GM18861 (cell line): ENCODE measurements around the gene EGFL7.

Experiments
- ATAC-seq: cut with Tn5 transposase; IDR thresholded peaks from one replicate; pipeline ENCODE4 v1.9.1; 2021; ENCODE audit not compliant: unreplicated experiment

EGFL7 gene

DNA sequence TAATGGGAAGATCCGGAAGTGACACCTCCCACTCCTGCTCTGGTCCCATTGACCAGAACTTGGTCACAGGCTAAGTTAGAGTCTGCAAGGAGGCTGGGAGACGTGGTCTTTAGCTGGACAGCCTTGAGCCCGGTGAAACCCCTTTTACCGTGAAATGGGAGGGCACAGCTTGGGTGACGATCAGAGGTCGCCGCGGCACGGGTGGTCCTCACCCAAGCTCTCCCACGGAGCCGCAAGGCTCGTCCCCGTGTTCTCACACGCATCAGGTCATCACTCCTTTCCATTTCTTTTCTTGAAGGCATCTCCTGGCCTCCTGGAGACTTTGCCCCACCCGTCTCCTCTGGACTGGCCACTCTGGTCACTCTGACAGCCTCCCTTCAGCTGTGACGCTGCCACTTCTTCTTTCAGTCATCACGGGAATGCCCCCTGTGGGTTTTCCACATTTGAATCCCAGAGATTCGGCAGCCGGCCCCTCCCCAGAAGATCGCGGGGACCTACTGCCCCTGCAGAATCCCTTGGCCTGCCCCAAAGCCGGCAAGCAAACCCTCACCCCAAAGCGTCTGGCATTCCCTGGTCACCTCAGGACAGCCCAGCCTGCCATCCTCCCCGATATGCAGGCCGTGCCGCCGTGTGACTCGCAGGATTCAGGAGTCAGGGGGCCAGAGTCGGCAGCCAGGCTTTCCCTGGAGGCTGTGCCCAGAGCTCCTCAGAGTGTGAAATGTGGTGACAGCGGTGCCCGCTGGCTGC, 18.9 kb upstream of the EGFL7 start:
- no peak for ATAC-seq

DNA sequence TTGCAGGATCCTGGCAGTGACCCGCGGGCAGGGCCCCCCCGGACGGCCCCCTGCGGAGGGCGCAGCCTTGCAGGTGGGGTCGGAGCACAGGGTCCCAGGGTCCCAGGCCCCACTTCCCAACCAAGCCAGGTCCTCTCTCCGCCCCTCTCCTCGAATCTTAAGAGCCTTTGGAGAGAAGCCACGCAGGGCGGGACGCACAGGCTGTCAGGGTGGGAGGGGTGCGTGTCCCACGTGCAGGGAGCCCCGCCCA, 18.4 kb upstream of the EGFL7 start:
- no peak for ATAC-seq

GRCh38 chr9:136644593-136645351, 17.9 kb upstream of the EGFL7 start:
- no peak for ATAC-seq

DNA sequence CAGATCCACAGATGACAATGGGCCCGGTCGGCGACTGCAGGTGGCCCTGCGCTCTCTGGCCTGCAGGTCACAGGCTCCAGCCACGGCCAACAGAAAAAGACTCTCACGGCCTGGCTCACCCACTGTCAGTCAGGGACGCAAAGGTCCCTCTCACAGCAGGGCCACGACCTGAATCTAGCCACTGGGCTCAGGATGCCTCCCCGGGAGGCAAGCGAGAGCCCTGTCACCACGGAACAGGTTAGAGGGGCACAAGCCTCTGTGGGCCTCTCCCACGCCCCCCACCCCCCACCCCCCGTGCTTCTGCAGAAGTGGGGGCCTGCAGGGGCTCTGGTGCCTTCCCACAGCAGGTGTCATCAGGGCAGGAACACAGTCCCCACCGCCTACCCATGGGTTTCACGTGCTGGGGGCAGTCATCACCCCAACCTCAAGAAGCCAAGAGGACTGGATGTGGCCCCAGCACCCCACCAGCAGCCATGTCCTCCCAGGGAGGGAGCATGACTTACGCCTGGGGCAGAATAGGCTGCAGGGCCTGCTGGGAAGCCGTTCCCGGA, 17.3 kb upstream of the EGFL7 start:
- ATAC-seq, result no peak

- ATAC-seq, result no peak
Observed at GRCh38 chr9:136645903-136646754, 16.6 kb upstream of the EGFL7 start.

DNA sequence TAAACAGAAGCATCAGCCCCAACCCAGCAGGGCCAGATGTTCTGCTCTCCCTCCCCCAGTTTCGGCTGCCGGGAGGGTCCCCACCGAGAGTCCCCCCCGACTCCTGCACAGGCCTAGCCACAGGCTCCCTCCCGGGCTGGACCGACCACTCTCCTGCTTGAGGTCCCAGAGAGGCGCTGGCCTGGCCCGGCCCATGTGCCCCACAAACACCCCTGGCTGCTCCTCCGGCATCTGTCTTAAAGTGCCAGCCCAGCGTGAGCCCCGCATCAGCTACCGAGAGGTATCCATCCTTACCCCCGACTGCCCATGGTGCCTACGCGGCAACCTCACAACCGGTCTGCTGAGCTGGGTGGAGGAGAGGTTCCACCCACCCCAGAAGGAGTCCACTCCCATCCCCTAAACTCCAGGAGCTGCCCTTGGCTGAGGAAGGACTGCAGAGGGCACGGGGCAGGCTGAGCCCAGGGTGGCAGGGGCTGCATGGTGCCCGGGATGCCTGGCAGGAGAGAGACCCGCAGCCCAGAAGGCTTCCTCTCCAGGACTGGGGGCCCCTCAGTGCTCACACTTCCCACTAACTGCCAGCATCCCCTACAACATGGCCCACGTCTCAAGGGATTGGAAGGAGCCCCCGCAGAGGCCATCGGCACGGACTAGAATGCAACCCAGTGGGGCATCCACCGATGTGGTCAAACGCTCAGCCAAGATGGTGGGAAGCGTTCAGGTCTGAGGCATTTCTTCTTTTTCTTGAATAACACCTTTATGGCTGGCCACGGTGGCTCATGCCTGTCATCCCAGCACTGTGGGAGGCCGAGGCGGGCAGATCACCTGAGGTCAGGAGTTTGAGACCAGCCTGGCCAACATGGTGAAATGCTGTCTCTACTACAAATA, 15.6 kb upstream of the EGFL7 start:
- no peak for ATAC-seq

GRCh38 chr9:136648751-136649150, 14.0 kb upstream of the EGFL7 start:
- no peak for ATAC-seq

- no peak for ATAC-seq
Observed at GRCh38 chr9:136650021-136650420, 12.7 kb upstream of the EGFL7 start.

DNA sequence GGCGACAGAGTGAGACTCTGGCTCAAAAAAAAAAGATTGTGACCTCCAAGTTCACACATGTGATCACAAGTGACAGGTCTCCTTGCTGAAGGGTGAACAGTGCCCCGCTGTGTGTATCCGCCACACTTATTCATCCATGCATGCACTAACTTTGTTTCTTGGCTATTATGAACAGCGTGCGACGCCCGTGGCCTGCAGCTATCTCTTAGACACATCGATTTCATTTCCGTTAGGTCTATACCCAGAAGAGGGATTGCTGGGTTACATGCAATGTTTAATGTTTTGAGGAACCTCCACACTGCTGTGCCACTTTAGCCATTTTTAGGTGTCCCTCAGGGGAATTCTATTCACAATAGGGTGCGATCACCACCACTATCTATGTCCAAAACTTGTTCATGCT, 12.1 kb upstream of the EGFL7 start:
- no peak for ATAC-seq

DNA sequence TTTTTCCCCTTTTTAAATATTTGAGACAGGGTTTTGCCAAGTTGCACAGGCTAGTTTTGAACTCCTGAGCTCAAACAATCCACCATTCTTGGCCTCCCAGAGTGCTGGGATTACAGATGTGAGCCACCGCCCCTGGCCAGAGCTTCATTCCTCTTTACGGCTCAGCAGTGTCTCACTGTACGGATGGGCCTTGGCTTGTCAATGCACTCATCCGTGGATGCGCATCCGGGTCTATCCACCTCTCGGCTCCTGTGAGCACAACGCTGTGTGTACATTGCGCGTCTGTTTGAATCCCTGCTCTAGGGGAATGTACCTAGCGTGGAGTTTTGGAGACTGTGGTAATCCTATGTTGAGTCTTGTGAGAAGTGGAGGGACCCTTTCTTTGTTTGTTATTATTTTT, 10.9 kb upstream of the EGFL7 start:
- no peak for ATAC-seq

DNA sequence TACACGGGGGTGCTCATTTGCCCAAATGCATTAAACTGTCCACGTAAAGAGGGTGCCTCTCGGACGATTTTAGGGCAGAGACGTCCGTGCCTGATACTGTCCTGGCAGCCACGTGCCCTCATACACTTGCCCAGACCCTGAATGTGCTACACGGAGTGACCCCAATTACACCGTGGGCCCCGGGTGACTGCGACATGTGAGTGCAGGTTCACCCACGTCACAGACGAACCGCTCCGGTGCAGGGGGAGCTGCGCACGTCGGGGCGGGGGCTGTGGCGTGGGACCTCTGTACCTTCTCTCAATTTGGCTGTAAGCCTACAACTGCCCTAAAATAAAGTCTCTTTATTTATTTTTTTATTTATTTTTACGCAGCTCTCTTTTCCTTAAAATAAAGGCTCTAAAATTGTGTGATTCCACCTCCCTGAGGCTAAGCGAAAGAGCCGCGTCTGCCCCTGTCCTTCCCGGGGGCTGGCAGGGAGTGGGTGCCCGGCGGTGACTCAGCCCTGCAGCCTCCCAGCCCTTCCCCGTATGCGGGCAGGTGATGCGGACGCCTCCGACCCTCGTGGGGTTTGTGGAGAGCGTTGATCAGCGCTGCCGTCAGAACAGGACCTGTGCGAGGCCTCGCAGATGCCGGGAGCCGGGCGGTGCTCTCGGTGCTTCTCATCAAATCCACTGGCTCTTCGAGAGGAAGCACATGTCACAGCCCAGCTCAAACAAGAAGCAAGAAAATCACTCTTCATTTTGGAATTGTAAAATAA, 9.2 kb upstream of the EGFL7 start:
- ATAC-seq, result no peak

GRCh38 chr9:136654820-136655535, 7.7 kb upstream of the EGFL7 start:
- ATAC-seq, result no peak

DNA sequence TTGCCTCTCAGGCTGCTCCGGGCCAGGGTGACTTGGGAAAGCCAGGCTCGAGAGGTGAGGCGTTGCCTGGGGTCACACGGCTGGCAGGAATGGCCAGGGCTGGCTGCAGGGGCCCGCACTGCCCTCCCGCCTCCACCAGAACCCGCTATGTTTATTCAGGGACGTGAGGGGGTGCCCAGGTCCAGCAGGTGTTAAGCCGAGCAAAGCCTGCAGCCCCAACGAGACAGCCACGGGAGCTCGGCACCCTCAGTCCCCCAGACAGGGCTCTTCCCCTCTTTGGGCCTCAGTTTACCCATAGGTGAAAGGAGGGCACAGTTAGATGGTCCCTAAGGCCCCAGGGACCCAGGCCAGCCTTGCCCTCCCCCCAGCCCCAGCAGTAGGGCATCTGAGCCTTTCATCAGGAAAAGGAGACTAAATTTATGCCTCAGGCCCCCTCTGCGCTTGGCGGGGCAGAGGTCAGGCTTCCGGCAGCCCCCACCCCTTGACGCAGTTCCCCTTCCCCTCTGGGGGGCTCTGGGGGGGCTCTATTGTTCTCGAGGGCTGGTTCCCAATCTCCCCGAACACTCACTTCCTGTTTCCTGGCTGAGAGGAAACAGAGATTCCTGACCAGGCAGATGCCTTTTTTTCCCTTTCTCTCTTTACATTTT, 7.1 kb upstream of the EGFL7 start:
- no peak for ATAC-seq

GRCh38 chr9:136656183-136656738, 6.5 kb upstream of the EGFL7 start:
- ATAC-seq, result no peak

DNA sequence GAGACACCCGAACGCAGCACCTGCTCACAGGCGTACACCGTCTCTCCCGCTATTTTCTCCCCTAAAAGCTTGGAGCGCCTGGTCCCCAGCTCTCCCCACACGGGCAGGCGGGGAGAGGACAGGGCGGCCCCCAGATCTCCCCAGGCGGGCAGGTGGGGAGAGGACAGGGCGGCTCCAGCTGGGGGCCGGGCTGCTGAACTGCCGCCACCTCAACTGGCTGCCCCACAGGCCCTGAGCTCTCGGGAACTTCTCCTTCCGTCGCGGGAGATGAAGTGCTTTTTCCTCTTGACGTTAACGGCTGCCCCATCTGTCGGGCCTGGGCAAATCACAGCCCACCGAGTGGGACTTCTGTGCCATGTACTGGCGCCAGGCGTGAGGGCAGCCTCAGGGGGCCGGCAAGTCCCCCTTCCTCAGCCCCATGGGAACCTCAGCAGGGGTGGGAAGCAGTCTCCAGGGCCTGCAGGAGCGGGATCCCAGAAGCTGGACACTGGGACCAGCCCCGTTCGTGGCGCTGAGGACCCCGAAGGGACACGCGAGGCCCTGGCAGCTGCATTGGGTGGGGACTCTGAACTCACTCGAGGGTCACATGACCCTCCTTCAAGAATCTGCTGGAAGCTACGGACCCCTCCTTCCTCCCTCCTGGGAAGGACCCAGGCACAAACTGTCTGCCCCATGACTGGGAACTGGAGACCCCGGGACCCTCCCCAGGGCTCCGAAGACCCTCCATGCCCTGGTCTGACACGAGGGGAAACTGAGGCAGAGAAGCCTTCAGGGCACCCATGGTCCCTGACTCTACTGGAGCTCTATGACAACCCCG, 5.7 kb upstream of the EGFL7 start:
- no peak for ATAC-seq

GRCh38 chr9:136657974-136658848, 4.5 kb upstream of the EGFL7 start:
- no peak for ATAC-seq
